Hematopoietic multipotent progenitor cell treated with erythropoietin and hydrocortisone succinate and interleukin-3 and kit ligand, for 8 days (in vitro differentiated cells): ENCODE measurements around the gene NRROS.

Experiments used
- DNase-seq: peaks from one replicate; pipeline ENCODE4 v3.0.0-alpha.2; 2015

The NRROS gene

GRCh38 chr3:196651819-196652218 lies 12.3 kb downstream of the NRROS start:
- no peak for DNase-seq

- no peak for DNase-seq
These were observed 13.7 kb downstream of the NRROS start for GRCh38 chr3:196652961-196653795.

- DNase-seq = no peak
These were observed 14.7 kb downstream of the NRROS start for GRCh38 chr3:196654006-196654734.

GRCh38 chr3:196654735-196655090 lies 15.2 kb downstream of the NRROS start:
- DNase-seq = no peak

- DNase-seq = no peak
These were observed 16.0 kb downstream of the NRROS start for GRCh38 chr3:196655496-196655895.

- DNase-seq = peak; percentile 41
These were observed 16.7 kb downstream of the NRROS start for GRCh38 chr3:196656213-196656612.

GRCh38 chr3:196659901-196660351 lies 20.4 kb downstream of the NRROS start:
- no peak for DNase-seq

GRCh38 chr3:196660381-196661166 lies 21.1 kb downstream of the NRROS start:
- no peak for DNase-seq

GRCh38 chr3:196661400-196661799 lies 21.9 kb downstream of the NRROS start:
- no peak for DNase-seq

- no peak for DNase-seq
These were observed 22.5 kb downstream of the NRROS start for GRCh38 chr3:196662033-196662432.

GRCh38 chr3:196662711-196663571 lies 23.4 kb downstream of the NRROS start:
- peak; percentile 65 for DNase-seq

GRCh38 chr3:196666001-196666867 lies 26.7 kb downstream of the NRROS start:
- DNase-seq = no peak

GRCh38 chr3:196667056-196667825 lies 27.7 kb downstream of the NRROS start:
- no peak for DNase-seq

GRCh38 chr3:196670339-196670738 lies 30.8 kb downstream of the NRROS start:
- DNase-seq = no peak

- DNase-seq = no peak
These were observed 34.1 kb downstream of the NRROS start for GRCh38 chr3:196673632-196674031.

- no peak for DNase-seq
These were observed 37.9 kb downstream of the NRROS start for GRCh38 chr3:196677353-196677752.

- no peak for DNase-seq
These were observed 38.4 kb downstream of the NRROS start for GRCh38 chr3:196677931-196678330.

GRCh38 chr3:196684548-196685407 lies 45.3 kb downstream of the NRROS start:
- DNase-seq = peak; percentile 84

GRCh38 chr3:196686436-196686835 lies 46.9 kb downstream of the NRROS start:
- DNase-seq = no peak

GRCh38 chr3:196688349-196688748 lies 48.9 kb downstream of the NRROS start:
- peak; percentile 27 for DNase-seq
